Endothelial cell of umbilical vein (primary cell): ENCODE results near the gene RASGRF2. TPM values are rescaled to one million over a fixed set of nuclear protein-coding genes. Genes with fewer than 3 reads are reported as not detected.

Experiments used
- BruUV-seq: library from RNA; stranded (reverse); fragments of 400-500 nt; replicated peaks from 2 replicates; lab custom pipeline; 2021; lab: Mats Ljungman, UMichigan
- CTCF ChIA-PET: fragments of 300-600, 350-600 bp; sonication (Branson Sonifier 250); formaldehyde crosslinking; loops from one replicate; lab custom pipeline; 2021; ENCODE audit warnings: antibody characterized with exemption, inconsistent platforms; lab: Charles Lee
- POLR2A ChIA-PET: fragments of 300-600, 350-600 bp; sonication (Branson Sonifier 250); formaldehyde crosslinking; loops from one replicate; lab custom pipeline; 2021; ENCODE audit warnings: antibody characterized with exemption, inconsistent platforms; lab: Charles Lee
- DNase-seq: peaks from one replicate; pipeline ENCODE4 v3.0.0-alpha.2; 2011; ENCODE audit warnings: low read depth, low spot score
- FAIRE-seq: peaks from 2 replicates; lab custom pipeline; 2011; peaks lifted over from hg19 to GRCh38; lab: Jason Lieb, UNC
- H2AFZ ChIP-seq: 2 replicates; pipeline ENCODE4 v1.6.0; 2012; ENCODE audit warnings: low read depth, low read length, control low read depth, inconsistent platforms
- H3K27ac ChIP-seq: 2 replicates; pipeline ENCODE4 v1.5.1; 2011; ENCODE audit warnings: low read depth, mild to moderate bottlenecking, control low read depth, low read length, moderate library complexity; ENCODE audit not compliant: insufficient read depth
- H3K27me3 ChIP-seq, 2 experiments: 2 replicates each; pipeline versions ENCODE4 v1.6.0 to v1.6.1; 2011; ENCODE audit warnings: low read length in 2 of 2, mixed read lengths in 1 of 2; ENCODE audit not compliant: control insufficient read depth in 2 of 2, insufficient read depth in 2 of 2
- H3K36me3 ChIP-seq, 2 experiments: 2 replicates in 1 of 2; 3 replicates in 1 of 2; pipeline ENCODE4 v1.5.1; 2011; ENCODE audit warnings: low read length in 2 of 2, mild to moderate bottlenecking in 1 of 2, moderate library complexity in 1 of 2; ENCODE audit not compliant: control insufficient read depth in 2 of 2, insufficient read depth in 2 of 2; ENCODE audit errors: extremely low read depth in 1 of 2
- H3K4me1 ChIP-seq: 3 replicates; pipeline ENCODE4 v1.5.1; 2011; ENCODE audit warnings: mild to moderate bottlenecking, low read length; ENCODE audit not compliant: control insufficient read depth, insufficient read depth; ENCODE audit errors: extremely low read depth
- H3K4me2 ChIP-seq: 2 replicates; pipeline ENCODE4 v1.6.1; 2011; ENCODE audit warnings: low read length, control low read depth, mixed read lengths; ENCODE audit not compliant: insufficient read depth
- H3K4me3 ChIP-seq, 3 experiments: fragments of 200-600 bp in 1 of 3; sonication (generic), shearing (Covaris generic) in 1 of 3; replicated peaks in 1 of 3; 2 replicates each; pipeline ENCODE4 v1.5.1; 2011 to 2016; ENCODE audit warnings: control low read depth in 3 of 3, low read length in 3 of 3, mild to moderate bottlenecking in 2 of 3, inconsistent platforms in 1 of 3, low read depth in 1 of 3, moderate library complexity in 1 of 3; ENCODE audit not compliant: insufficient read depth in 1 of 3
- H3K79me2 ChIP-seq: 2 replicates; pipeline ENCODE4 v1.6.0; 2012; ENCODE audit warnings: low read length, inconsistent platforms; ENCODE audit not compliant: control insufficient read depth, insufficient read depth
- H3K9ac ChIP-seq: replicated peaks from 2 replicates; pipeline ENCODE3; 2011; ENCODE audit warnings: low read length, control low read depth; ENCODE audit not compliant: insufficient read depth; ENCODE audit errors: extremely low read depth
- H3K9me1 ChIP-seq: replicated peaks from 3 replicates; pipeline ENCODE4 v1.6.0; 2011; ENCODE audit warnings: mild to moderate bottlenecking, low read length; ENCODE audit not compliant: control insufficient read depth, insufficient read depth; ENCODE audit errors: extremely low read depth
- H3K9me3 ChIP-seq: replicated peaks from 2 replicates; pipeline ENCODE4 v1.5.1; 2012; ENCODE audit warnings: low read length, inconsistent platforms; ENCODE audit not compliant: control insufficient read depth, insufficient read depth
- H4K20me1 ChIP-seq: replicated peaks from 2 replicates; pipeline ENCODE3; 2011; ENCODE audit warnings: mild to moderate bottlenecking, low read length; ENCODE audit not compliant: control insufficient read depth, insufficient read depth; ENCODE audit errors: extremely low read depth
- EZH2 ChIP-seq: IDR thresholded peaks from 2 replicates; pipeline ENCODE4 v1.6.1; 2012; ENCODE audit warnings: borderline replicate concordance, low read depth, mild to moderate bottlenecking, moderate library complexity, low read length, inconsistent platforms; ENCODE audit not compliant: severe bottlenecking
- FOS ChIP-seq: IDR thresholded peaks from 2 replicates; pipeline ENCODE4 v1.6.1; 2011; ENCODE audit warnings: mild to moderate bottlenecking, low read length, moderate library complexity, borderline replicate concordance; ENCODE audit not compliant: insufficient read depth
- GATA2 ChIP-seq: IDR thresholded peaks from 2 replicates; pipeline ENCODE4 v1.7.0; 2011; ENCODE audit warnings: low read depth, mild to moderate bottlenecking, moderate library complexity, mixed read lengths, low read length; ENCODE audit not compliant: insufficient read length, insufficient read depth
- JUN ChIP-seq: IDR thresholded peaks from 2 replicates; pipeline ENCODE4 v1.6.1; 2011; ENCODE audit warnings: borderline replicate concordance, low read depth; ENCODE audit not compliant: insufficient read length, insufficient read depth
- MAX ChIP-seq: IDR thresholded peaks from 2 replicates; pipeline ENCODE4 v1.6.1; 2011; ENCODE audit not compliant: insufficient read depth, insufficient read length
- MYC ChIP-seq: IDR thresholded peaks from one replicate; pipeline ENCODE4 v1.6.1; 2011; ENCODE audit warnings: mild to moderate bottlenecking, low read depth, low read length
- POLR2A ChIP-seq: IDR thresholded peaks from 2 replicates; pipeline ENCODE4 v1.6.1; 2012; ENCODE audit warnings: low read depth, mild to moderate bottlenecking, control low read depth, low read length
- POLR2AphosphoS5 ChIP-seq: IDR thresholded peaks from 2 replicates; pipeline ENCODE4 v1.6.1; 2012; ENCODE audit warnings: low read depth, mild to moderate bottlenecking, control low read depth, low read length, moderate library complexity; ENCODE audit not compliant: insufficient read depth
- dilution Hi-C: fragments of 300-500 bp; cut with MboI; formaldehyde crosslinking; loops from one replicate; pipeline ENCODE4 v1.15.0; 2019; ENCODE audit warnings: low sequenced_read_pairs; ENCODE audit not compliant: extremely low pct_ligation_motif_present
- intact Hi-C: fragments of 100-400 bp; cut with micrococcal nuclease; formaldehyde crosslinking; loops from one replicate; pipeline ENCODE4 v1.10.0; 2022
- polyA plus RNA-seq, 4 experiments: library from polyadenylated mRNA; depleted of rRNA in 3 of 4; stranded (reverse) in 3 of 4; unstranded in 1 of 4; fragments of >200 nt; gene quantifications; 2 replicates each; pipeline versions ENCODE4 v1.2.1 to v1.2.3, GENCODE V29; 2011 to 2012; ENCODE audit warnings: missing spikeins in 1 of 4
- total RNA-seq: library from RNA; stranded (reverse); gene quantifications from 2 replicates; pipeline ENCODE4 v1.2.3, GENCODE V29; 2021
- TF ChIP-seq, protein P1 (sequence below), 2 donors: IDR thresholded peaks; 1 replicate in 1 of 2; 2 replicates in 1 of 2; pipeline ENCODE4 v1.5.1; 2011; ENCODE audit warnings: low read length in 2 of 2, mild to moderate bottlenecking in 2 of 2, moderate library complexity in 2 of 2, control low read depth in 1 of 2, inconsistent platforms in 1 of 2, low read depth in 1 of 2; ENCODE audit not compliant: insufficient read depth in 1 of 2; ENCODE audit errors: extremely low read depth in 1 of 2

Gene RASGRF2
- total and polyA plus RNA-seq, 2 donors (not counting 3 experiments of a cell fraction or from before 2014, with no cell fraction given), result 0.41 to 4.0 TPM

DNA sequence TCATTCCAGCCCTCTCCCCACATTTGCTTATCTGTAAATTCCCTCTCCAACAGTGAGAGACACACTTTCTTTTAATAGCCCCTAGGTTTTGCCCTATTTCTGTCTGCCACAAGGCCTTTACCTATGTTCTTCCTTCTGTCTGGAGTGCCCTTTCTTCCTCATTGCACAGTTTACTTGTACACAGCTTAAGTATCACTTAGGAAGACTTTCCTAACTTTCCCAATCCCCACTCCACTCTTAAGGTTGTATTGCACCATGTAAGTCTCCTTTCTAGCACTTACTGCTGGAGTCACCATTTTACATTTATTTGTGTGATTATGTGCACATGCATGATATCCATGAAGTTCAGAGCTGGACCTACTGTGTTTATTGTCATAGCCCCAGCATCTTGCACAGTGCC is 262.1 kb downstream of the RASGRF2 start:
- DNase-seq (no peak), FAIRE-seq (no peak)
- ChIA-PET CTCF (no interaction called here), POLR2A (no interaction called here)
- intact Hi-C loops, result no loop called here
- no peaks in the 10 kb centered on the region for H3K9me1 ChIP-seq
- H4K20me1 ChIP-seq, result no peaks in the 10 kb centered on the region
- no peak overlapping the region for H3K4me2 ChIP-seq
- H3K4me3 ChIP-seq, result no peak overlapping the region
- no peaks in the 10 kb centered on the region for H3K79me2 ChIP-seq
- no TSS peak for BruUV-seq
- H3K9me3 ChIP-seq, result no peaks in the 10 kb centered on the region
- no peak overlapping the region for H2AFZ ChIP-seq
- no peaks in the 10 kb centered on the region for H3K4me1 ChIP-seq
- no peak overlapping the region for H3K27ac ChIP-seq
- no peaks in the 10 kb centered on the region for H3K36me3 ChIP-seq
- H3K27me3 ChIP-seq, result no peaks in the 10 kb centered on the region
- dilution Hi-C loops, result no loop called here
- H3K9ac ChIP-seq, result no peak overlapping the region
- TF ChIP-seq EZH2 (no peak), POLR2AphosphoS5 (no peak), POLR2A (no peak), FOS (no peak), MAX (no peak)
- TF ChIP-seq, protein P1, sequence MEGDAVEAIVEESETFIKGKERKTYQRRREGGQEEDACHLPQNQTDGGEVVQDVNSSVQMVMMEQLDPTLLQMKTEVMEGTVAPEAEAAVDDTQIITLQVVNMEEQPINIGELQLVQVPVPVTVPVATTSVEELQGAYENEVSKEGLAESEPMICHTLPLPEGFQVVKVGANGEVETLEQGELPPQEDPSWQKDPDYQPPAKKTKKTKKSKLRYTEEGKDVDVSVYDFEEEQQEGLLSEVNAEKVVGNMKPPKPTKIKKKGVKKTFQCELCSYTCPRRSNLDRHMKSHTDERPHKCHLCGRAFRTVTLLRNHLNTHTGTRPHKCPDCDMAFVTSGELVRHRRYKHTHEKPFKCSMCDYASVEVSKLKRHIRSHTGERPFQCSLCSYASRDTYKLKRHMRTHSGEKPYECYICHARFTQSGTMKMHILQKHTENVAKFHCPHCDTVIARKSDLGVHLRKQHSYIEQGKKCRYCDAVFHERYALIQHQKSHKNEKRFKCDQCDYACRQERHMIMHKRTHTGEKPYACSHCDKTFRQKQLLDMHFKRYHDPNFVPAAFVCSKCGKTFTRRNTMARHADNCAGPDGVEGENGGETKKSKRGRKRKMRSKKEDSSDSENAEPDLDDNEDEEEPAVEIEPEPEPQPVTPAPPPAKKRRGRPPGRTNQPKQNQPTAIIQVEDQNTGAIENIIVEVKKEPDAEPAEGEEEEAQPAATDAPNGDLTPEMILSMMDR (IDR thresholded peaks at IDR 0.05; ENCODE audit: extremely low read depth in 1 of 2, insufficient read depth in 1 of 2, low read depth in 1 of 2, low read length in 2 of 2), result no peak

DNA sequence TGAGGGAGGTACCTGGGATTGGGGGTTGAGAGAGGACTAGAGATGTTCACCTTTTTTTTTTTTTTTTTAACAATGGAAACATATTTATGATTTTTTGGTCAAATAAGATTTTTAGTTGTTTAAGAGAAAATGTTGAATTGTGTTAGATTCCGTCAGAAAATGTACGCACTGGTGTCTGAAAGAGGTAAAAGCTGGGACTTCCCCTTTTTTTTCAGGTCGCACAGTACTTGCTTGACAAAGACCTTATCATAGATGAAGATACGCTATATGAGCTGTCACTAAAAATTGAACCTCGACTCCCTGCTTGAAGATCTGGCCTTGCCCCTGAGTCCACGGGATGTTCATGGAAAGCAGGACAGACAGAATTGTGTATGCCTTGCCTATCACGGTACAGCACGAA is 265.3 kb downstream of the RASGRF2 start:
- dilution Hi-C loops, result no loop called here
- Histone ChIP-seq H3K79me2 (no peaks in the 10 kb centered on the region), H3K4me2 (no peak overlapping the region), H3K36me3 (no peaks in the 10 kb centered on the region), H3K4me1 (no peaks in the 10 kb centered on the region), H3K9me3 (no peaks in the 10 kb centered on the region), H3K9ac (no peak overlapping the region), H4K20me1 (no peaks in the 10 kb centered on the region), H2AFZ (no peak overlapping the region), H3K27ac (no peak overlapping the region), H3K4me3 (no peak overlapping the region), H3K27me3 (peaks cover 0 to 3% of the 10 kb centered on the region in 2 experiments), H3K9me1 (no peaks in the 10 kb centered on the region)
- FAIRE-seq, result no peak
- no TSS peak for BruUV-seq
- CTCF ChIA-PET, result interaction anchor here (0.7 kb wide), 1 partner anchor 1665 kb away, joined by 3 read pairs; no protein-coding TSS in a partner anchor
- no peak for TF ChIP-seq JUN
- TF ChIP-seq FOS, result no peak
- no peak for TF ChIP-seq MYC
- no peak for TF ChIP-seq POLR2A
- no peak for TF ChIP-seq MAX
- no peak for TF ChIP-seq POLR2AphosphoS5
- TF ChIP-seq, protein P1 (IDR thresholded peaks at IDR 0.05; ENCODE audit: extremely low read depth in 1 of 2, insufficient read depth in 1 of 2, low read depth in 1 of 2, low read length in 2 of 2), result no peak
- TF ChIP-seq GATA2, result no peak
- TF ChIP-seq EZH2, result no peak
- POLR2A ChIA-PET, result no interaction called here
- DNase-seq, result no peak
- intact Hi-C loops, result no loop called here
